ENCODE data around the gene HLA-DOB. TPM values are rescaled to one million over a fixed set of nuclear protein-coding genes. Genes with fewer than 3 reads are reported as not detected.

The HLA-DOB gene
- total RNA-seq, 1 experiment from 2014 or later, result not detected

DNA sequence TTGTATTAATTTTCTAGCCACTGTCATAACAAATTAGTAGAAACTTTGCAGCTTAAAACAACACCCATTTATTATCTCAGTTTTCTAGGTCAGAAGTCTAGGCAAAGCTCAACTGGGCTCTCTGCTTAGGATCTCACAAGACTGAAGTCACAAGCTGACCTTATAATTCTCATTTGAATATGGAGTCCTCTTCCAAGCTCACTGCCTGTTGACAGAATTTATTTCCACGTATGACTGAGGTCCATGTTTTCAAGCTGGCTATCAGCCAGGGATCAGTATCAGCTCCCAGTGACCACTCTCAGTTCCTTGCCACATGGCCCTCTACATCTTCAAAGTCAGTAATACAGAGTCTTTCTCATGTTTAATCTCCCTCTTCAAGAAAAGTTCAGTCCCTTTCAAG is 41.7 kb downstream of the HLA-DOB start:
- in situ Hi-C loops (cut with HindIII; ENCODE audit: low pct_unique_long_range_greater_than_20kb, low sequenced_read_pairs), result no loop called here

DNA sequence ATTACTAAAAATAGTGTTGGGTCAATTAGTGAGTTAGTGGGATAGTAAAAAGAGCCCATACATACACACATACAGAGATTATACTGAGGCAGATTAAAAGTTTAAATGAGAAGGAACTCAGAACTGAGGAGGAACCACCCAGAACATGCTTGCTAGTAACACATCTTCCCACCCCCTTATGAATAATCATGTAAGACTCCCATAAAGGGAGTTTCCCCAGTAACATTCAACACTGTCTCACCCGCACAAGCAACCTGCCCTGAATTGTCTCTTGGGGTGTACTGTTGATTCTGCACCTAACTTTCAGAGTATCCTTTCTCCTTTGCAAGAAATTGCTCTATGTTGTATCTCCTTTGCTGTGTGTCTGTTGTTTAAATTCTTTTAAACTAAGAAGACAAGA is 42.4 kb downstream of the HLA-DOB start:
- no peak for DNase-seq (ENCODE audit: low read depth)
- in situ Hi-C loops (cut with HindIII; ENCODE audit: low pct_unique_long_range_greater_than_20kb, low sequenced_read_pairs), result no loop called here

More for the DNA sequence above, 41.7 kb downstream of the HLA-DOB start:
- no peak for DNase-seq (ENCODE audit: low read depth)

DNA sequence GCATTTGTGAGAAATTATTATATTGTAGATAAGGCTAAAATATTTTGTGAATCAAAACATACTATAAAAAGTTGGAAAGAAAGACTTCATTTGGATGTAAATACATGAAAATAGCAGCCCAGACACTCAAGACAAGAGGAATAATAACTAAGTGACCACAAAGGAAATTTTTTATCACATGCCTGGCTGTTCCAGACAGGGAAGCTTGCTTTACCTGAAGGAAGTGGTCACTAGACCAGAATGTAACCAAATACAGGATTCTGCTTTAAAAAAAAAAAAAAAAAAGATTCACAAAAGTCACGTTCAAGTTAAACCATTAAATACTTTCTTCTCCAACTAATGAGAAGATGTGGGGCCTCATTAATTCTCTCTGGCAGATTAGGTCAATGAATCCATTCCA is 44.1 kb downstream of the HLA-DOB start:
- DNase-seq (ENCODE audit: low read depth), result no peak
- in situ Hi-C loops (cut with HindIII; ENCODE audit: low pct_unique_long_range_greater_than_20kb, low sequenced_read_pairs), result no loop called here

DNA sequence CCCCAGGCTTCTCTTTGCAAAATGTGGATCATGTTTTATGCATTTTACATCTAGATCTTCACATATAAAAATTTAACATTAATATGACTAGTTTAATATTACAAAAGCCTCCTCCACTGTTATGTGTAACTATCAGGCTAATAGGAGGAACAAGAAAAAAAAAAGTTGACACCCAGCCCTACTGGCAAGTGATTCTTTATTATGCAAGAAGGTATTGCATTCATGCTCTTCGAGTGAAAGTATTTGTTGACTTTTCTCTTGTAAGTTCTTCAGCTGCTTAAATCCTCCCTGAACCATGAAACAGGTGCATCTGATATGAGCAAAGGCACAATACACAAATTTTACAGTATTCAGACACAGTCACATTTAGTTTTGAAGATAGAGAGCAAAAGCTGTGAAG is 52.8 kb downstream of the HLA-DOB start:
- in situ Hi-C loops (cut with HindIII; ENCODE audit: low pct_unique_long_range_greater_than_20kb, low sequenced_read_pairs), result no loop called here
- no peak for DNase-seq (ENCODE audit: low read depth)

DNA sequence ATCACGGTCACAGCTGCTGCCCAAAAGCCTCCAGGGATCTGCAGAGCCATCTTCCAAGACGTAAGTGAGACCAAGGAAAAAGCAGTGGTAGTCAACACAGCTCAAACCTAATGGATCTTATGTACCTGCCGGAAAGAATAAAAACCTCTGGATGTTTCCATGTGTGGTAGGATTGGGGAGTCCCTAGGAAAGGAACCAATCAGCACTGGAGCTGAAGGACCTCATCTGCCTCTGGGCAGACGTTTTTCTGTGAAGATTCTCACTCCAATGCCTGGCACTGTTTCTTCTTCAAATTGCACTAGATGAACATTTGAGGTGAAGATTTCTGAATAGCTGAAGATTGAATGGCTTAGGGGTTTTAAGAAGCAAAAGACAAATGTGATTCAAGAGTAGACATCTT is 53.4 kb downstream of the HLA-DOB start, which contains the start of gene HLA-DQB2:
TSS of gene HLA-DQB2 (minus strand) at position 112 of the 400 bp plus-strand sequence. CDS start at position 50, 62 bp downstream.
- in situ Hi-C loops (cut with HindIII; ENCODE audit: low pct_unique_long_range_greater_than_20kb, low sequenced_read_pairs), result no loop called here
- DNase-seq (ENCODE audit: low read depth), result no peak

Other genes starting within 250 kb of the HLA-DOB start
- 0.17 TPM in 1 of 2 replicates, not detected in the other for gene HLA-DRB1, start 227.2 kb downstream of the HLA-DOB start, total RNA-seq (2014; rRNA removed; shearing (Covaris generic); ENCODE audit: low replicate concordance)
- gene HLA-DQA1, start 179.6 kb downstream of the HLA-DOB start, total RNA-seq (2014; rRNA removed; shearing (Covaris generic); ENCODE audit: low replicate concordance), result not detected in 2 replicates
- gene HLA-DQB1, start 150.3 kb downstream of the HLA-DOB start, total RNA-seq (2014; rRNA removed; shearing (Covaris generic); ENCODE audit: low replicate concordance), result not detected in 2 replicates
- gene HLA-DQA2, start 75.6 kb downstream of the HLA-DOB start, total RNA-seq (2014; rRNA removed; shearing (Covaris generic); ENCODE audit: low replicate concordance), result not detected in 2 replicates
- not detected in 2 replicates for gene HLA-DQB2, start 53.5 kb downstream of the HLA-DOB start, total RNA-seq (2014; rRNA removed; shearing (Covaris generic); ENCODE audit: low replicate concordance)
- 8.9 and 26.7 TPM in 2 replicates for gene TAP2, start 21.7 kb upstream of the HLA-DOB start, total RNA-seq (2014; rRNA removed; shearing (Covaris generic); ENCODE audit: low replicate concordance)
- gene PSMB8, start 27.0 kb upstream of the HLA-DOB start, total RNA-seq (2014; rRNA removed; shearing (Covaris generic); ENCODE audit: low replicate concordance), result 267 and 291 TPM in 2 replicates
- gene TAP1, start 36.7 kb upstream of the HLA-DOB start, total RNA-seq (2014; rRNA removed; shearing (Covaris generic); ENCODE audit: low replicate concordance), result 63.3 and 65.5 TPM in 2 replicates
- 80.2 and 123 TPM in 2 replicates for gene PSMB9, start 37.2 kb upstream of the HLA-DOB start, total RNA-seq (2014; rRNA removed; shearing (Covaris generic); ENCODE audit: low replicate concordance)
- gene HLA-DMB, start 124.0 kb upstream of the HLA-DOB start, total RNA-seq (2014; rRNA removed; shearing (Covaris generic); ENCODE audit: low replicate concordance), result 0.35 and 13.2 TPM in 2 replicates
- 7.4 and 16.7 TPM in 2 replicates for gene HLA-DMA, start 136.1 kb upstream of the HLA-DOB start, total RNA-seq (2014; rRNA removed; shearing (Covaris generic); ENCODE audit: low replicate concordance)
- gene BRD2, start 151.6 kb upstream of the HLA-DOB start, total RNA-seq (2014; rRNA removed; shearing (Covaris generic); ENCODE audit: low replicate concordance), result 43.7 and 62.6 TPM in 2 replicates
- not detected in 2 replicates for gene HLA-DOA, start 192.6 kb upstream of the HLA-DOB start, total RNA-seq (2014; rRNA removed; shearing (Covaris generic); ENCODE audit: low replicate concordance)

All from Caki2 (cell line).